Amniotic stem cell (primary cell): ENCODE measurements around the gene DEGS2.

ENCODE experiments used
- DNase-seq: peaks from one replicate; lab custom pipeline; 2025; lab: John Stamatoyannopoulos, UW

The DEGS2 gene

GRCh38 chr14:100147691-100148464, 11.6 kb downstream of the DEGS2 start:
- no peak for DNase-seq

- no peak for DNase-seq
These were observed 12.2 kb downstream of the DEGS2 start for GRCh38 chr14:100147181-100147631.

- no peak for DNase-seq
These were observed 12.8 kb downstream of the DEGS2 start for GRCh38 chr14:100146531-100147091.

- DNase-seq: no peak
These were observed 13.6 kb downstream of the DEGS2 start for GRCh38 chr14:100145682-100146464.

- DNase-seq: no peak
These were observed 14.3 kb downstream of the DEGS2 start for GRCh38 chr14:100144996-100145646.

GRCh38 chr14:100144645-100144995, 14.8 kb downstream of the DEGS2 start:
- no peak for DNase-seq

- DNase-seq: no peak
These were observed 15.5 kb downstream of the DEGS2 start for GRCh38 chr14:100143934-100144333.

GRCh38 chr14:100143523-100143922, 15.9 kb downstream of the DEGS2 start:
- no peak for DNase-seq

- DNase-seq: no peak
These were observed 17.1 kb downstream of the DEGS2 start for GRCh38 chr14:100142073-100143040.

GRCh38 chr14:100141098-100141497, 18.3 kb downstream of the DEGS2 start:
- DNase-seq: no peak

- DNase-seq: no peak
These were observed 18.9 kb downstream of the DEGS2 start for GRCh38 chr14:100140452-100141078.

- no peak for DNase-seq
These were observed 20.5 kb downstream of the DEGS2 start for GRCh38 chr14:100138955-100139354.

GRCh38 chr14:100138082-100138787, 21.2 kb downstream of the DEGS2 start:
- DNase-seq: no peak

GRCh38 chr14:100137173-100137572, 22.3 kb downstream of the DEGS2 start:
- no peak for DNase-seq

- DNase-seq: no peak
These were observed 23.7 kb downstream of the DEGS2 start for GRCh38 chr14:100135784-100136183.

GRCh38 chr14:100135073-100135472, 24.4 kb downstream of the DEGS2 start:
- DNase-seq: no peak

- no peak for DNase-seq
These were observed 24.9 kb downstream of the DEGS2 start for GRCh38 chr14:100134586-100134985.

GRCh38 chr14:100132903-100133510, 26.4 kb downstream of the DEGS2 start:
- no peak for DNase-seq

- DNase-seq: peak; percentile 3
These were observed 27.1 kb downstream of the DEGS2 start for GRCh38 chr14:100132161-100132902.
